NCI-H748 treated with DMSO at 0.1 percent for 48 hours (cell line): Measurements from ENCODE around the gene CDC42BPA.
"Not testable (repeated sequence)": the region's sequence is repeated elsewhere in the genome, so short reads cannot be mapped to it uniquely, and the experiment has no call there.

Source experiments
- DNase-seq: peaks from one replicate; lab custom pipeline; 2025; lab: John Stamatoyannopoulos, UW

CDC42BPA gene

GRCh38 chr1:227192163-227192562, 126.1 kb downstream of the CDC42BPA start:
- no peak for DNase-seq

GRCh38 chr1:227191607-227192006, 126.7 kb downstream of the CDC42BPA start:
- no peak for DNase-seq

- DNase-seq: no peak
Observed at GRCh38 chr1:227190321-227190720, 128.0 kb downstream of the CDC42BPA start.

- no peak for DNase-seq
Observed at GRCh38 chr1:227185291-227185690, 133.0 kb downstream of the CDC42BPA start.

GRCh38 chr1:227182012-227182411, 136.3 kb downstream of the CDC42BPA start:
- no peak for DNase-seq

GRCh38 chr1:227175611-227176010, 142.7 kb downstream of the CDC42BPA start:
- DNase-seq: no peak

GRCh38 chr1:227174164-227174563, 144.1 kb downstream of the CDC42BPA start:
- DNase-seq: no peak

- no peak for DNase-seq
Observed at GRCh38 chr1:227170361-227171166, 147.7 kb downstream of the CDC42BPA start.

GRCh38 chr1:227169343-227169742, 148.9 kb downstream of the CDC42BPA start:
- no peak for DNase-seq

- DNase-seq: no peak
Observed at GRCh38 chr1:227167276-227168101, 150.8 kb downstream of the CDC42BPA start.

GRCh38 chr1:227166559-227166958, 151.7 kb downstream of the CDC42BPA start:
- DNase-seq: no peak

GRCh38 chr1:227161470-227161869, 156.8 kb downstream of the CDC42BPA start:
- no peak for DNase-seq

GRCh38 chr1:227156520-227156919, 161.8 kb downstream of the CDC42BPA start:
- no peak for DNase-seq

- DNase-seq: no peak
Observed at GRCh38 chr1:227155688-227156087, 162.6 kb downstream of the CDC42BPA start.

GRCh38 chr1:227155004-227155403, 163.3 kb downstream of the CDC42BPA start:
- no peak for DNase-seq

- DNase-seq: no peak
Observed at GRCh38 chr1:227152525-227152924, 165.8 kb downstream of the CDC42BPA start.

- no peak for DNase-seq
Observed at GRCh38 chr1:227140376-227140775, 177.9 kb downstream of the CDC42BPA start.

GRCh38 chr1:227136210-227136820, 182.0 kb downstream of the CDC42BPA start:
- DNase-seq: no peak

GRCh38 chr1:227134686-227135314, 183.5 kb downstream of the CDC42BPA start:
- no peak for DNase-seq

GRCh38 chr1:227132695-227133094, 185.6 kb downstream of the CDC42BPA start:
- DNase-seq: not testable (repeated sequence)

GRCh38 chr1:227131193-227131592, 187.1 kb downstream of the CDC42BPA start:
- DNase-seq: no peak

GRCh38 chr1:227127891-227128290, 190.4 kb downstream of the CDC42BPA start:
- DNase-seq: no peak
